ENCODE measurements around the gene TRAF3IP3. TPM values are rescaled to one million over a fixed set of nuclear protein-coding genes. Genes with fewer than 3 reads are reported as not detected.

TRAF3IP3 gene
- total RNA-seq, 1 experiment from 2014 or later, result 0.34 TPM

DNA sequence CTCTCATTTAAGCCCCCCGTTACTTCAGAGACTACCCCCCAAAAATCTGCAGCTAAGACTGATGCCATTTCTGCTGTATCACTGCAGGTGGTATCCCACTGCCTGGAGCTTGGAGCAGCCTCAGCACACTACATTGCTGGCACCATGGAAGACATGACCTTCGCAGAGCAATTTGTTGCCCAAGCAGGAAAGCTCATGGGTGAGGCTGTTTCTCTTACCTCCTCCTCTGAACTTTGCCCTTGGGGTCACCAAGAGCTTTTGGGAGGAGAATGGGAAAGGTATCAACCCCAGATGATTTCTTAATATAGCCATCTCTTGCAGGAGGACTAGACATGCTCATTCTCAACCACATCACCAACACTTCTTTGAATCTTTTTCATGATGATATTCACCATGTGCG is 49.2 kb upstream of the TRAF3IP3 start:
- Histone ChIP-seq H3K9me3 (ENCODE audit: control insufficient read depth in 1 of 2, insufficient read depth in 1 of 2, low read depth in 1 of 2, low read length in 2 of 2) (no peaks in the 10 kb centered on the region), H3K4me2 (ENCODE audit: low read length) (no peak overlapping the region), H3K27me3 (ENCODE audit: insufficient read depth, low read length) (peaks cover 12% of the 10 kb centered on the region; the same call in 1 of the 2 replicates), H2AFZ (ENCODE audit: low read depth, low read length, poor library complexity, severe bottlenecking) (no peak overlapping the region), H3K4me3 (replicated peaks in 1 of 2; ENCODE audit: low read depth in 1 of 2, low read length in 2 of 2) (no peak overlapping the region), H4K20me1 (ENCODE audit: insufficient read depth) (no peaks in the 10 kb centered on the region), H3K9me2 (ENCODE audit: insufficient read depth) (no peaks in the 10 kb centered on the region), H3K9ac (ENCODE audit: low read length) (no peak overlapping the region), H3K36me3 (ENCODE audit: control insufficient read depth in 1 of 2, insufficient read depth in 2 of 2, low read length in 2 of 2) (no peaks in the 10 kb centered on the region), H3K27ac (ENCODE audit: low read depth, low read length) (no peak overlapping the region), H3K4me1 (ENCODE audit: control insufficient read depth in 1 of 2, insufficient read depth in 2 of 2, low read length in 2 of 2) (no peaks in the 10 kb centered on the region), H3K79me2 (ENCODE audit: insufficient read depth, low read length) (no peaks in the 10 kb centered on the region)
- CTCF ChIA-PET, result no interaction called here
- POLR2A ChIA-PET, result no interaction called here
- RAD21 ChIA-PET (ENCODE audit: low non-redundant PET in 1 of 2, low total read pairs in 2 of 2, uncharacterized antibody in 2 of 2, unreplicated experiment in 2 of 2), result no interaction called here
- no TSS peak for BruUV-seq (replicated peaks)
- ATAC-seq (no peak), DNase-seq (ENCODE audit: low read depth, low spot score) (no peak)
- TF ChIP-seq, protein P1, sequence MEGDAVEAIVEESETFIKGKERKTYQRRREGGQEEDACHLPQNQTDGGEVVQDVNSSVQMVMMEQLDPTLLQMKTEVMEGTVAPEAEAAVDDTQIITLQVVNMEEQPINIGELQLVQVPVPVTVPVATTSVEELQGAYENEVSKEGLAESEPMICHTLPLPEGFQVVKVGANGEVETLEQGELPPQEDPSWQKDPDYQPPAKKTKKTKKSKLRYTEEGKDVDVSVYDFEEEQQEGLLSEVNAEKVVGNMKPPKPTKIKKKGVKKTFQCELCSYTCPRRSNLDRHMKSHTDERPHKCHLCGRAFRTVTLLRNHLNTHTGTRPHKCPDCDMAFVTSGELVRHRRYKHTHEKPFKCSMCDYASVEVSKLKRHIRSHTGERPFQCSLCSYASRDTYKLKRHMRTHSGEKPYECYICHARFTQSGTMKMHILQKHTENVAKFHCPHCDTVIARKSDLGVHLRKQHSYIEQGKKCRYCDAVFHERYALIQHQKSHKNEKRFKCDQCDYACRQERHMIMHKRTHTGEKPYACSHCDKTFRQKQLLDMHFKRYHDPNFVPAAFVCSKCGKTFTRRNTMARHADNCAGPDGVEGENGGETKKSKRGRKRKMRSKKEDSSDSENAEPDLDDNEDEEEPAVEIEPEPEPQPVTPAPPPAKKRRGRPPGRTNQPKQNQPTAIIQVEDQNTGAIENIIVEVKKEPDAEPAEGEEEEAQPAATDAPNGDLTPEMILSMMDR (IDR thresholded peaks at IDR 0.05 in 2 of 3, conservative IDR thresholded peaks at IDR 0.05 in 1 of 3; ENCODE audit: borderline replicate concordance in 1 of 3, insufficient read depth in 1 of 3, low read depth in 2 of 3, low read length in 2 of 3), result no peak
- no peak for TF ChIP-seq FOSL1 (IDR thresholded peaks at IDR 0.05; ENCODE audit: low read depth)
- TF ChIP-seq, protein P2, sequence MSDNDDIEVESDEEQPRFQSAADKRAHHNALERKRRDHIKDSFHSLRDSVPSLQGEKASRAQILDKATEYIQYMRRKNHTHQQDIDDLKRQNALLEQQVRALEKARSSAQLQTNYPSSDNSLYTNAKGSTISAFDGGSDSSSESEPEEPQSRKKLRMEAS (IDR thresholded peaks at IDR 0.05), result no peak
- TF ChIP-seq ZFX (IDR thresholded peaks at IDR 0.05), result no peak
- TF ChIP-seq SP1 (IDR thresholded peaks at IDR 0.05; ENCODE audit: low read depth), result no peak
- TF ChIP-seq, protein P3, sequence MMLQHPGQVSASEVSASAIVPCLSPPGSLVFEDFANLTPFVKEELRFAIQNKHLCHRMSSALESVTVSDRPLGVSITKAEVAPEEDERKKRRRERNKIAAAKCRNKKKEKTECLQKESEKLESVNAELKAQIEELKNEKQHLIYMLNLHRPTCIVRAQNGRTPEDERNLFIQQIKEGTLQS (IDR thresholded peaks at IDR 0.05), result no peak
- TF ChIP-seq JUND (IDR thresholded peaks at IDR 0.05), result no peak
- TF ChIP-seq CBX3 (IDR thresholded peaks at IDR 0.05; ENCODE audit: low read depth), result no peak
- no peak for TF ChIP-seq EZH2phosphoT487 (IDR thresholded peaks at IDR 0.05; ENCODE audit: borderline replicate concordance)
- TF ChIP-seq TCF7L2 (IDR thresholded peaks at IDR 0.05; ENCODE audit: borderline replicate concordance, extremely low read depth, insufficient read depth, insufficient read length), result no peak
- TF ChIP-seq, protein P4, sequence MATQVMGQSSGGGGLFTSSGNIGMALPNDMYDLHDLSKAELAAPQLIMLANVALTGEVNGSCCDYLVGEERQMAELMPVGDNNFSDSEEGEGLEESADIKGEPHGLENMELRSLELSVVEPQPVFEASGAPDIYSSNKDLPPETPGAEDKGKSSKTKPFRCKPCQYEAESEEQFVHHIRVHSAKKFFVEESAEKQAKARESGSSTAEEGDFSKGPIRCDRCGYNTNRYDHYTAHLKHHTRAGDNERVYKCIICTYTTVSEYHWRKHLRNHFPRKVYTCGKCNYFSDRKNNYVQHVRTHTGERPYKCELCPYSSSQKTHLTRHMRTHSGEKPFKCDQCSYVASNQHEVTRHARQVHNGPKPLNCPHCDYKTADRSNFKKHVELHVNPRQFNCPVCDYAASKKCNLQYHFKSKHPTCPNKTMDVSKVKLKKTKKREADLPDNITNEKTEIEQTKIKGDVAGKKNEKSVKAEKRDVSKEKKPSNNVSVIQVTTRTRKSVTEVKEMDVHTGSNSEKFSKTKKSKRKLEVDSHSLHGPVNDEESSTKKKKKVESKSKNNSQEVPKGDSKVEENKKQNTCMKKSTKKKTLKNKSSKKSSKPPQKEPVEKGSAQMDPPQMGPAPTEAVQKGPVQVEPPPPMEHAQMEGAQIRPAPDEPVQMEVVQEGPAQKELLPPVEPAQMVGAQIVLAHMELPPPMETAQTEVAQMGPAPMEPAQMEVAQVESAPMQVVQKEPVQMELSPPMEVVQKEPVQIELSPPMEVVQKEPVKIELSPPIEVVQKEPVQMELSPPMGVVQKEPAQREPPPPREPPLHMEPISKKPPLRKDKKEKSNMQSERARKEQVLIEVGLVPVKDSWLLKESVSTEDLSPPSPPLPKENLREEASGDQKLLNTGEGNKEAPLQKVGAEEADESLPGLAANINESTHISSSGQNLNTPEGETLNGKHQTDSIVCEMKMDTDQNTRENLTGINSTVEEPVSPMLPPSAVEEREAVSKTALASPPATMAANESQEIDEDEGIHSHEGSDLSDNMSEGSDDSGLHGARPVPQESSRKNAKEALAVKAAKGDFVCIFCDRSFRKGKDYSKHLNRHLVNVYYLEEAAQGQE (IDR thresholded peaks at IDR 0.05; ENCODE audit: low read depth), result no peak
- no peak for TF ChIP-seq EZH2 (IDR thresholded peaks at IDR 0.05)
- no peak for TF ChIP-seq RAD21 (IDR thresholded peaks at IDR 0.05; ENCODE audit: low read depth)
- no peak for TF ChIP-seq EGR1 (IDR thresholded peaks at IDR 0.05; ENCODE audit: low read depth)
- TF ChIP-seq SIN3A (IDR thresholded peaks at IDR 0.05; ENCODE audit: low read depth), result no peak
- no peak for TF ChIP-seq ELF1 (IDR thresholded peaks at IDR 0.05; ENCODE audit: borderline replicate concordance, low read depth)
- TF ChIP-seq YY1 (IDR thresholded peaks at IDR 0.05; ENCODE audit: extremely low read depth, insufficient replicate concordance, low read depth, low read length), result no peak
- no peak for TF ChIP-seq ZNF274 (IDR thresholded peaks at IDR 0.05; ENCODE audit: low read depth, low read length)
- intact Hi-C loops (cut with micrococcal nuclease), result no loop called here
